Measurements from ENCODE around the gene F2RL1.
"Not testable (repeated sequence)": the region's sequence is repeated elsewhere in the genome, so short reads cannot be mapped to it uniquely, and the experiment has no call there.

The F2RL1 gene

GRCh38 chr5:76818844-76819831, at the start of gene F2RL1:
TSS of gene F2RL1 (plus strand) at chr5:76819030. CDS start at chr5:76819183, 153 bp downstream.
- peak; percentile 81 for DNase-seq (ENCODE audit: low spot score)

GRCh38 chr5:76771041-76771440, 47.8 kb upstream of the F2RL1 start:
- DNase-seq (ENCODE audit: low spot score): not testable (repeated sequence)

GRCh38 chr5:76771705-76772405, 47.0 kb upstream of the F2RL1 start:
- no peak for DNase-seq (ENCODE audit: low spot score)

GRCh38 chr5:76775921-76776320, 42.9 kb upstream of the F2RL1 start:
- DNase-seq (ENCODE audit: low spot score): no peak

GRCh38 chr5:76776391-76776790, 42.4 kb upstream of the F2RL1 start:
- DNase-seq (ENCODE audit: low spot score): no peak

GRCh38 chr5:76780616-76781015, 38.2 kb upstream of the F2RL1 start:
- DNase-seq (ENCODE audit: low spot score): not testable (repeated sequence)

GRCh38 chr5:76781775-76782174, 37.1 kb upstream of the F2RL1 start:
- DNase-seq (ENCODE audit: low spot score): no peak

GRCh38 chr5:76782444-76782843, 36.4 kb upstream of the F2RL1 start:
- DNase-seq (ENCODE audit: low spot score): no peak

GRCh38 chr5:76787237-76787636, 31.6 kb upstream of the F2RL1 start:
- no peak for DNase-seq (ENCODE audit: low spot score)

GRCh38 chr5:76788362-76788761, 30.5 kb upstream of the F2RL1 start:
- DNase-seq (ENCODE audit: low spot score): no peak

- not testable (repeated sequence) for DNase-seq (ENCODE audit: low spot score)
These were observed 29.6 kb upstream of the F2RL1 start for GRCh38 chr5:76789275-76789674.

- DNase-seq (ENCODE audit: low spot score): peak; percentile 38
These were observed 28.7 kb upstream of the F2RL1 start for GRCh38 chr5:76789991-76790581.

GRCh38 chr5:76790632-76791290, 28.1 kb upstream of the F2RL1 start:
- no peak for DNase-seq (ENCODE audit: low spot score)

- DNase-seq (ENCODE audit: low spot score): no peak
These were observed 27.4 kb upstream of the F2RL1 start for GRCh38 chr5:76791461-76791860.

GRCh38 chr5:76794871-76795270, 24.0 kb upstream of the F2RL1 start:
- no peak for DNase-seq (ENCODE audit: low spot score)

- no peak for DNase-seq (ENCODE audit: low spot score)
These were observed 19.2 kb upstream of the F2RL1 start for GRCh38 chr5:76799588-76799987.

- DNase-seq (ENCODE audit: low spot score): no peak
These were observed 18.3 kb upstream of the F2RL1 start for GRCh38 chr5:76800579-76800978.

GRCh38 chr5:76801159-76801802, 17.5 kb upstream of the F2RL1 start:
- DNase-seq (ENCODE audit: low spot score): no peak

- no peak for DNase-seq (ENCODE audit: low spot score)
These were observed 17.0 kb upstream of the F2RL1 start for GRCh38 chr5:76801803-76802195.

- no peak for DNase-seq (ENCODE audit: low spot score)
These were observed 14.6 kb upstream of the F2RL1 start for GRCh38 chr5:76804266-76804665.

- no peak for DNase-seq (ENCODE audit: low spot score)
These were observed 12.9 kb upstream of the F2RL1 start for GRCh38 chr5:76805821-76806505.
